GM12878 (cell line): ENCODE data around the gene UBE2G2. TPM values are rescaled to one million over a fixed set of nuclear protein-coding genes. Genes with fewer than 3 reads are reported as not detected.

ENCODE experiments used
- ATAC-seq: fragments of 200-7000 bp; cut with Tn5 transposase; 3 replicates; pipeline ENCODE4 v1.9.1; 2020; ENCODE audit warnings: mild to moderate bottlenecking, moderate library complexity
- BruUV-seq: library from RNA; stranded (reverse); fragments of 400-500 nt; replicated peaks from 2 replicates; lab custom pipeline; 2021; lab: Mats Ljungman, UMichigan
- CTCF ChIA-PET: fragments of 300-600 bp; sonication (Branson Sonifier 250); formaldehyde crosslinking; extraction: SDS; loops from one replicate; lab custom pipeline; 2021; ENCODE audit warnings: inconsistent platforms; lab: Yijun Ruan, JAX
- POLR2A ChIA-PET: fragments of 350-600 bp; formaldehyde crosslinking; extraction: SDS; loops from one replicate; lab custom pipeline; 2021; ENCODE audit warnings: inconsistent platforms; lab: Charles Lee
- RAD21 ChIA-PET: fragments of 300-600 bp; sonication (Branson Sonifier 250); formaldehyde crosslinking; loops from one replicate; lab custom pipeline; 2023; ENCODE audit warnings: antibody characterized with exemption; ENCODE audit not compliant: unreplicated experiment; lab: Charles Lee
- SMC1A ChIA-PET: fragments of 300-600 bp; sonication (Branson Sonifier 250); formaldehyde crosslinking; loops from one replicate; lab custom pipeline; 2023; ENCODE audit not compliant: unreplicated experiment, uncharacterized antibody; lab: Charles Lee
- DNase-seq: peaks from one replicate; pipeline ENCODE4 v3.0.0-alpha.2; 2011; ENCODE audit warnings: low read depth, low spot score
- FAIRE-seq: peaks from 3 replicates; lab custom pipeline; 2011; peaks lifted over from hg19 to GRCh38; lab: Jason Lieb, UNC
- H2AFZ ChIP-seq: 2 replicates; pipeline ENCODE4 v1.6.0; 2011; ENCODE audit warnings: low read depth, low read length, control low read depth; ENCODE audit not compliant: control insufficient read depth
- H3K27ac ChIP-seq: 2 replicates; pipeline ENCODE4 v1.5.1; 2011; ENCODE audit warnings: control low read depth; ENCODE audit not compliant: control insufficient read depth, insufficient read depth
- H3K27me3 ChIP-seq, 2 experiments: replicated peaks in 1 of 2; 2 replicates each; pipeline versions ENCODE4 v1.6.0 to v1.6.1; 2011; ENCODE audit warnings: low read length in 1 of 2; ENCODE audit not compliant: control insufficient read depth in 2 of 2, insufficient read depth in 2 of 2
- H3K36me3 ChIP-seq, 2 experiments: 2 replicates each; pipeline ENCODE4 v1.5.1; 2011; ENCODE audit warnings: low read length in 1 of 2; ENCODE audit not compliant: control insufficient read depth in 2 of 2, insufficient read depth in 2 of 2
- H3K4me1 ChIP-seq: 2 replicates; pipeline ENCODE4 v1.6.1; 2011; ENCODE audit warnings: mild to moderate bottlenecking, low read length, moderate library complexity, mixed read lengths; ENCODE audit not compliant: control insufficient read depth, insufficient read depth
- H3K4me2 ChIP-seq: 2 replicates; pipeline ENCODE4 v1.6.0; 2011; ENCODE audit warnings: control low read depth; ENCODE audit not compliant: control insufficient read depth, insufficient read depth
- H3K4me3 ChIP-seq: fragments of 200-600 bp; sonication (generic); 2 replicates; pipeline ENCODE4 v1.5.1; 2016
- H3K79me2 ChIP-seq: 2 replicates; pipeline ENCODE4 v1.6.0; 2011; ENCODE audit warnings: low read length; ENCODE audit not compliant: control insufficient read depth, insufficient read depth
- H3K9ac ChIP-seq: 2 replicates; pipeline ENCODE4 v1.8.0; 2011; ENCODE audit warnings: low read length, control low read depth, mixed read lengths; ENCODE audit not compliant: control insufficient read depth, insufficient read depth
- H3K9me3 ChIP-seq: replicated peaks from 3 replicates; pipeline ENCODE4 v1.5.1; 2011; ENCODE audit warnings: mild to moderate bottlenecking, low read length; ENCODE audit not compliant: control insufficient read depth, insufficient read depth
- H4K20me1 ChIP-seq: 2 replicates; pipeline ENCODE4 v1.6.0; 2011; ENCODE audit not compliant: control insufficient read depth, insufficient read depth
- CREB1 ChIP-seq: IDR thresholded peaks from 2 replicates; pipeline ENCODE4 v1.6.1; 2012; ENCODE audit warnings: low read depth, mild to moderate bottlenecking, inconsistent platforms
- DPF2 ChIP-seq: fragments of 450-650 bp; IDR thresholded peaks from 2 replicates; pipeline ENCODE4 v1.6.1; 2017; ENCODE audit warnings: mild to moderate bottlenecking
- EED ChIP-seq: sonication (generic); IDR thresholded peaks from 2 replicates; pipeline ENCODE4 v1.6.1; 2016; ENCODE audit warnings: antibody characterized with exemption, low read depth
- HDAC2 ChIP-seq: fragments of 200-600 bp; sonication (generic); IDR thresholded peaks from 2 replicates; pipeline ENCODE4 v1.6.1; 2017
- NR2F1 ChIP-seq: fragments of 450-650 bp; conservative IDR thresholded peaks from 2 replicates; pipeline ENCODE4 v1.6.1; 2017; ENCODE audit warnings: mild to moderate bottlenecking
- POLR2A ChIP-seq: IDR thresholded peaks from 2 replicates; pipeline ENCODE4 v1.6.1; 2011; ENCODE audit warnings: low read depth, mild to moderate bottlenecking, low read length
- REST ChIP-seq: IDR thresholded peaks from 2 replicates; pipeline ENCODE4 v1.6.1; 2012; ENCODE audit warnings: mild to moderate bottlenecking, low read depth, low read length
- SIN3A ChIP-seq: IDR thresholded peaks from 2 replicates; pipeline ENCODE4 v1.6.1; 2012; ENCODE audit warnings: low read depth, low read length, improper control_type of control experiment
- SRF ChIP-seq, 2 experiments: IDR thresholded peaks; 2 replicates each; pipeline ENCODE4 v1.6.1; 2011; ENCODE audit warnings: low read depth in 2 of 2, low read length in 2 of 2, mild to moderate bottlenecking in 1 of 2, moderate library complexity in 1 of 2
- TAF1 ChIP-seq: IDR thresholded peaks from 2 replicates; pipeline ENCODE4 v1.6.1; 2011; ENCODE audit warnings: mild to moderate bottlenecking, low read depth, low read length, borderline replicate concordance
- USF2 ChIP-seq: IDR thresholded peaks from 2 replicates; pipeline ENCODE4 v1.6.1; 2011; ENCODE audit warnings: low read depth, low read length, improper control_type of control experiment, borderline replicate concordance
- ZNF622 ChIP-seq: fragments of 450-650 bp; IDR thresholded peaks from 2 replicates; pipeline ENCODE4 v1.6.1; 2017; ENCODE audit warnings: mild to moderate bottlenecking, inconsistent platforms
- WGBS: methylation state at CpG from one replicate; pipeline ENCODE4 v1.1.6; 2016; ENCODE audit warnings: low lambda C conversion rate; ENCODE audit not compliant: insufficient replicate concordance, insufficient coverage; ENCODE audit errors: missing lambda C conversion rate; 5-methylcytosine and 5-hydroxymethylcytosine counted together
- in situ Hi-C: fragments of 300-500 bp; cut with MboI; formaldehyde crosslinking; loops from 9 replicates; pipeline ENCODE4 v1.14.3; 2018; ENCODE audit warnings: mixed read lengths
- intact Hi-C: fragments of 100-400 bp; cut with micrococcal nuclease; formaldehyde crosslinking; loops from one replicate; pipeline ENCODE4 v1.14.2; 2022; ENCODE audit not compliant: unreplicated experiment
- polyA plus RNA-seq, 11 experiments: library from polyadenylated mRNA; depleted of rRNA in 4 of 11; unstranded in 6 of 11; stranded (reverse) in 5 of 11; fragments of >200 nt; fragmentation: Nextera tagmentation in 4 of 11; fragmentation: Illumina TruSeq in 1 of 11; extraction: Ambion mirVana in 4 of 11; extraction: Trizol in 1 of 11; gene quantifications; 1 replicate in 1 of 11; 2 replicates in 10 of 11; pipeline versions ENCODE4 v1.2.1 to v1.2.3, GENCODE V29; 2011 to 2016; ENCODE audit warnings: inconsistent platforms in 2 of 11, missing spikeins in 2 of 11, low read depth in 1 of 11
- total RNA-seq, 4 experiments: library from RNA; depleted of rRNA in 3 of 4; stranded (reverse); fragments of >200 nt in 3 of 4; fragmentation: Illumina TruSeq in 1 of 4; extraction: Trizol in 1 of 4; gene quantifications; 2 replicates each; pipeline versions ENCODE4 v1.2.1 to v1.2.3, GENCODE V29; 2013 to 2021
- TF ChIP-seq, protein P1 (sequence below): fragments of 450-650 bp; IDR thresholded peaks from 2 replicates; pipeline ENCODE4 v1.6.1; 2018; ENCODE audit warnings: borderline replicate concordance, mild to moderate bottlenecking; ENCODE audit not compliant: partially characterized antibody
- TF ChIP-seq, protein P2 (sequence below): IDR thresholded peaks from 2 replicates; pipeline ENCODE4 v1.6.1; 2012; ENCODE audit warnings: low read depth, low read length, improper control_type of control experiment

Gene UBE2G2
- total and polyA plus RNA-seq, 10 of the 15 experiments (the other 5 are each of a cell fraction or from before 2014, with no cell fraction given): 27.0 to 139 (median 75.9) TPM

GRCh38 chr21:44749759-44750674, 51.6 kb downstream of the UBE2G2 start:
- FAIRE-seq (no peak), ATAC-seq (no peak), DNase-seq (no peak)
- H3K79me2 ChIP-seq: no peaks in the 10 kb centered on the region
- H3K4me1 ChIP-seq: no peaks in the 10 kb centered on the region
- H3K36me3 ChIP-seq: no peaks in the 10 kb centered on the region
- H4K20me1 ChIP-seq: no peaks in the 10 kb centered on the region
- in situ Hi-C loops: no loop called here
- no peaks in the 10 kb centered on the region; the same call in 2 of the 3 replicates for H3K9me3 ChIP-seq
- no peak overlapping the region for H3K4me2 ChIP-seq
- H3K27ac ChIP-seq: no peak overlapping the region
- H3K9ac ChIP-seq: no peak overlapping the region
- H3K27me3 ChIP-seq: no peaks in the 10 kb centered on the region
- CTCF ChIA-PET: no interaction called here
- 62% methylated on average over 43 of the region's 47 CpGs for WGBS
- no TSS peak for BruUV-seq
- SMC1A ChIA-PET: interaction anchor here (0.7 kb wide), 1 partner anchor 242 kb away, joined by 3 read pairs; no protein-coding TSS in a partner anchor
- TF ChIP-seq USF2: no peak
- no peak for TF ChIP-seq CREB1
- TF ChIP-seq SIN3A: no peak
- TF ChIP-seq, protein P1, sequence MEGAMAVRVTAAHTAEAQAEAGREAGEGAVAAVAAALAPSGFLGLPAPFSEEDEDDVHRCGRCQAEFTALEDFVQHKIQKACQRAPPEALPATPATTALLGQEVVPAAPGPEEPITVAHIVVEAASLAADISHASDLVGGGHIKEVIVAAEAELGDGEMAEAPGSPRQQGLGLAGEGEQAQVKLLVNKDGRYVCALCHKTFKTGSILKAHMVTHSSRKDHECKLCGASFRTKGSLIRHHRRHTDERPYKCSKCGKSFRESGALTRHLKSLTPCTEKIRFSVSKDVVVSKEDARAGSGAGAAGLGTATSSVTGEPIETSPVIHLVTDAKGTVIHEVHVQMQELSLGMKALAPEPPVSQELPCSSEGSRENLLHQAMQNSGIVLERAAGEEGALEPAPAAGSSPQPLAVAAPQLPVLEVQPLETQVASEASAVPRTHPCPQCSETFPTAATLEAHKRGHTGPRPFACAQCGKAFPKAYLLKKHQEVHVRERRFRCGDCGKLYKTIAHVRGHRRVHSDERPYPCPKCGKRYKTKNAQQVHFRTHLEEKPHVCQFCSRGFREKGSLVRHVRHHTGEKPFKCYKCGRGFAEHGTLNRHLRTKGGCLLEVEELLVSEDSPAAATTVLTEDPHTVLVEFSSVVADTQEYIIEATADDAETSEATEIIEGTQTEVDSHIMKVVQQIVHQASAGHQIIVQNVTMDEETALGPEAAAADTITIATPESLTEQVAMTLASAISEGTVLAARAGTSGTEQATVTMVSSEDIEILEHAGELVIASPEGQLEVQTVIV: no peak
- TF ChIP-seq REST: no peak
- TF ChIP-seq EED: no peak
- no peak for TF ChIP-seq HDAC2
- TF ChIP-seq, protein P2, sequence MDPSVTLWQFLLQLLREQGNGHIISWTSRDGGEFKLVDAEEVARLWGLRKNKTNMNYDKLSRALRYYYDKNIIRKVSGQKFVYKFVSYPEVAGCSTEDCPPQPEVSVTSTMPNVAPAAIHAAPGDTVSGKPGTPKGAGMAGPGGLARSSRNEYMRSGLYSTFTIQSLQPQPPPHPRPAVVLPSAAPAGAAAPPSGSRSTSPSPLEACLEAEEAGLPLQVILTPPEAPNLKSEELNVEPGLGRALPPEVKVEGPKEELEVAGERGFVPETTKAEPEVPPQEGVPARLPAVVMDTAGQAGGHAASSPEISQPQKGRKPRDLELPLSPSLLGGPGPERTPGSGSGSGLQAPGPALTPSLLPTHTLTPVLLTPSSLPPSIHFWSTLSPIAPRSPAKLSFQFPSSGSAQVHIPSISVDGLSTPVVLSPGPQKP: no peak
- TF ChIP-seq NR2F1: no peak
- no peak for TF ChIP-seq TAF1
- TF ChIP-seq POLR2A: no peak
- TF ChIP-seq DPF2: no peak
- TF ChIP-seq SRF (IDR thresholded peaks at IDR 0.05; ENCODE audit: low read depth in 2 of 2, low read length in 2 of 2): no peak
- no peak for TF ChIP-seq ZNF622
- no peak overlapping the region for H3K4me3 ChIP-seq
- RAD21 ChIA-PET: no interaction called here
- intact Hi-C loops: no loop called here
- POLR2A ChIA-PET: no interaction called here
- no peak overlapping the region for H2AFZ ChIP-seq
